WTC11 (cell line): Measurements from ENCODE around the gene GTSE1. TPM values are rescaled to one million over a fixed set of nuclear protein-coding genes. Genes with fewer than 3 reads are reported as not detected.

Source experiments
- ATAC-seq: fragments of 200-7000 bp; cut with Tn5 transposase; 2 replicates; pipeline ENCODE4 v1.10.0; 2021; ENCODE audit warnings: mild to moderate bottlenecking, moderate library complexity
- CTCF ChIA-PET: fragments of 300-600 bp; sonication (Branson Sonifier 250); formaldehyde crosslinking; loops from one replicate; lab custom pipeline; 2021; ENCODE audit warnings: antibody characterized with exemption; lab: Charles Lee
- POLR2A ChIA-PET: fragments of 350-600 bp; sonication (Branson Sonifier 250); formaldehyde crosslinking; loops from one replicate; lab custom pipeline; 2021; ENCODE audit warnings: antibody characterized with exemption; lab: Charles Lee
- DNase-seq: peaks from one replicate; pipeline ENCODE4 v3.0.0; 2021; ENCODE audit warnings: low spot score
- H3K27ac Mint-ChIP-seq: 2 replicates; pipeline ENCODE4 v1.8.0; 2021; ENCODE audit warnings: mixed read lengths
- H3K27me3 Mint-ChIP-seq: 2 replicates; pipeline ENCODE4 v1.8.0; 2021; ENCODE audit warnings: low read depth, mild to moderate bottlenecking, moderate library complexity, mixed read lengths
- H3K36me3 Mint-ChIP-seq: 2 replicates; pipeline ENCODE4 v1.8.0; 2021; ENCODE audit warnings: mixed read lengths
- H3K4me1 Mint-ChIP-seq: 2 replicates; pipeline ENCODE4 v1.8.0; 2022; ENCODE audit warnings: mixed read lengths
- H3K4me3 Mint-ChIP-seq: 2 replicates; pipeline ENCODE4 v1.8.0; 2021; ENCODE audit warnings: mild to moderate bottlenecking, moderate library complexity, mixed read lengths
- H3K9me3 Mint-ChIP-seq: 2 replicates; pipeline ENCODE4 v1.8.0; 2021; ENCODE audit warnings: mixed read lengths
- ELF4 ChIP-seq: sonication (generic); formaldehyde crosslinking; IDR thresholded peaks from 2 replicates; pipeline ENCODE4 v1.8.1; 2022; ENCODE audit warnings: low read depth, mild to moderate bottlenecking, moderate library complexity, missing genetic modification reagents
- GRHL2 ChIP-seq: fragments of 250-450 bp; sonication (Bioruptor Pico); IDR thresholded peaks from 2 replicates; pipeline ENCODE4 v1.8.0; 2022; ENCODE audit warnings: mild to moderate bottlenecking, moderate library complexity; ENCODE audit not compliant: insufficient replicate concordance, severe bottlenecking
- IRF2 ChIP-seq: sonication (generic); formaldehyde crosslinking; IDR thresholded peaks from 2 replicates; pipeline ENCODE4 v1.8.0; 2022; ENCODE audit warnings: low read depth, missing genetic modification reagents, borderline replicate concordance
- NFE2L1 ChIP-seq: sonication (generic); formaldehyde crosslinking; IDR thresholded peaks from 2 replicates; pipeline ENCODE4 v1.8.1; 2023; ENCODE audit warnings: missing genetic modification reagents
- NR2C2 ChIP-seq: sonication (generic); formaldehyde crosslinking; IDR thresholded peaks from 2 replicates; pipeline ENCODE4 v1.8.0; 2022; ENCODE audit warnings: mild to moderate bottlenecking, missing genetic modification reagents
- RORB ChIP-seq: fragments of 250-450 bp; sonication (Bioruptor Pico); IDR thresholded peaks from 2 replicates; pipeline ENCODE4 v1.9.0; 2021; ENCODE audit warnings: mild to moderate bottlenecking
- SP1 ChIP-seq: sonication (generic); formaldehyde crosslinking; conservative IDR thresholded peaks from 2 replicates; pipeline ENCODE4 v1.8.1; 2022; ENCODE audit warnings: missing genetic modification reagents
- TEAD1 ChIP-seq: sonication (generic); formaldehyde crosslinking; IDR thresholded peaks from 2 replicates; pipeline ENCODE4 v1.8.0; 2022; ENCODE audit warnings: mild to moderate bottlenecking, missing genetic modification reagents
- ZNF121 ChIP-seq: sonication (generic); formaldehyde crosslinking; IDR thresholded peaks from 2 replicates; pipeline ENCODE4 v1.8.0; 2023; ENCODE audit warnings: missing genetic modification reagents
- ZNF416 ChIP-seq: fragments of 250-450 bp; sonication (Bioruptor Pico); IDR thresholded peaks from 2 replicates; pipeline ENCODE4 v1.9.0; 2021; ENCODE audit warnings: mild to moderate bottlenecking, inconsistent platforms
- ZNF423 ChIP-seq: fragments of 250-450 bp; sonication (Bioruptor Pico); IDR thresholded peaks from 2 replicates; pipeline ENCODE4 v2.1.2; 2022; ENCODE audit warnings: mild to moderate bottlenecking, moderate library complexity
- total RNA-seq: library from RNA; stranded (reverse); gene quantifications from 3 replicates; pipeline ENCODE4 v1.2.3, GENCODE V29; 2021
- TF ChIP-seq, protein P1 (sequence below): sonication (generic); formaldehyde crosslinking; IDR thresholded peaks from 2 replicates; pipeline ENCODE4 v1.8.0; 2023; ENCODE audit warnings: mild to moderate bottlenecking, missing genetic modification reagents
- TF ChIP-seq, protein P2 (sequence below): sonication (generic); formaldehyde crosslinking; IDR thresholded peaks from 2 replicates; pipeline ENCODE4 v1.8.1; 2023; ENCODE audit warnings: mild to moderate bottlenecking, missing genetic modification reagents
- TF ChIP-seq, protein P3 (sequence below): sonication (generic); formaldehyde crosslinking; IDR thresholded peaks from 2 replicates; pipeline ENCODE4 v1.8.0; 2022; ENCODE audit warnings: mild to moderate bottlenecking, missing genetic modification reagents
- TF ChIP-seq, protein P4 (sequence below): sonication (generic); formaldehyde crosslinking; IDR thresholded peaks from 2 replicates; pipeline ENCODE4 v1.8.0; 2022; ENCODE audit warnings: mild to moderate bottlenecking, missing genetic modification reagents
- TF ChIP-seq, protein P5 (sequence below): sonication (generic); formaldehyde crosslinking; IDR thresholded peaks from 2 replicates; pipeline ENCODE4 v1.8.0; 2022; ENCODE audit warnings: mild to moderate bottlenecking, missing genetic modification reagents
- TF ChIP-seq, protein P6 (sequence below): sonication (generic); formaldehyde crosslinking; IDR thresholded peaks from 2 replicates; pipeline ENCODE4 v1.8.1; 2022; ENCODE audit warnings: mild to moderate bottlenecking, moderate library complexity, missing genetic modification reagents
- TF ChIP-seq, protein P7 (sequence below): sonication (generic); formaldehyde crosslinking; IDR thresholded peaks from 2 replicates; pipeline ENCODE4 v1.8.1; 2022; ENCODE audit warnings: missing genetic modification reagents, borderline replicate concordance
- TF ChIP-seq, protein P8 (sequence below): fragments of 200-600 bp; IDR thresholded peaks from 2 replicates; pipeline ENCODE4 v1.8.0; 2022; ENCODE audit warnings: antibody characterized with exemption
- TF ChIP-seq, protein P9 (sequence below): sonication (generic); formaldehyde crosslinking; conservative IDR thresholded peaks from 2 replicates; pipeline ENCODE4 v1.8.1; 2023; ENCODE audit warnings: mild to moderate bottlenecking, low read depth, missing genetic modification reagents, moderate library complexity

GTSE1 gene
- total RNA-seq, 1 experiment from 2014 or later: 56.1 TPM

DNA sequence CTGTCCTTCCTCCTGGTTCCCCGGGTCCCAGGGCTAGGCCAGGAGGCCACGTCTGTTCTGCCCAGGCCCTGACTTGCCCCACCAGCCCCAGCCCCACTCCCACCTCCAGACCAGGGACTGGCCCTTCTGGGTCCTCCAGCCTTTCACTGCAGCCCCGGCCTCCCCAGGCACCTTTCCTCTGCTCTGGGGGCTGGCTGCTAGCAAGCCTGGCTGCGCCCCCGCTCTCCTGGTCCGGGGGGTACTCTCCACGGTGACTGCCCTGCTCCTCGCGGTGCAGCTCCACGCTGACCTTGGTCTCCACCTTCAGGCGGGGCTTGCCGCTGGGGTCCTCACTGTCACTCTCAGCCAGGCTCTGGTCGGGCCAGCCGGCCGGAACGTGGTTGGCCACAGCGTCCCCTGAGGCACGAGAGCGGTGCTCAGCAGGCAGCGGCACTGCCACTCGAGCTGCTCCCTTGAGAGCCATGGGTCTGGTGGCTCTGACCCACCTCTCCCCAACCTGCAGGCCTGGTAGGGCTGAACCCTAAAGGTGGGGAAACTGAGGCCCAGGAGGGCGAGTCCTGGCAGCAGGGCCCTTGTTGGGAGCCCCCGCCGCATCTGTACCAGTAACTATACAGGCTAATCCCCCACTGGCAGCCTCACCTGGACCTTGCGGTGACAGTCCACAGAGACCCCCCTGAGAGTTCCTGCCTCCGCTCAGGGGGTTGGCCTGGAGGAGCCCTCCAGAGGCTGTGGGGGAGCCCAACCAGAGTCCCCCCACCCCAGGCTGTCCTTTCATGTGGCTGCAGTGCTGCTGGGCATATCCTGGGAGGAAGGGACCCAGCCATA is 67.9 kb downstream of the GTSE1 start (continued):
- TF ChIP-seq, protein P1, sequence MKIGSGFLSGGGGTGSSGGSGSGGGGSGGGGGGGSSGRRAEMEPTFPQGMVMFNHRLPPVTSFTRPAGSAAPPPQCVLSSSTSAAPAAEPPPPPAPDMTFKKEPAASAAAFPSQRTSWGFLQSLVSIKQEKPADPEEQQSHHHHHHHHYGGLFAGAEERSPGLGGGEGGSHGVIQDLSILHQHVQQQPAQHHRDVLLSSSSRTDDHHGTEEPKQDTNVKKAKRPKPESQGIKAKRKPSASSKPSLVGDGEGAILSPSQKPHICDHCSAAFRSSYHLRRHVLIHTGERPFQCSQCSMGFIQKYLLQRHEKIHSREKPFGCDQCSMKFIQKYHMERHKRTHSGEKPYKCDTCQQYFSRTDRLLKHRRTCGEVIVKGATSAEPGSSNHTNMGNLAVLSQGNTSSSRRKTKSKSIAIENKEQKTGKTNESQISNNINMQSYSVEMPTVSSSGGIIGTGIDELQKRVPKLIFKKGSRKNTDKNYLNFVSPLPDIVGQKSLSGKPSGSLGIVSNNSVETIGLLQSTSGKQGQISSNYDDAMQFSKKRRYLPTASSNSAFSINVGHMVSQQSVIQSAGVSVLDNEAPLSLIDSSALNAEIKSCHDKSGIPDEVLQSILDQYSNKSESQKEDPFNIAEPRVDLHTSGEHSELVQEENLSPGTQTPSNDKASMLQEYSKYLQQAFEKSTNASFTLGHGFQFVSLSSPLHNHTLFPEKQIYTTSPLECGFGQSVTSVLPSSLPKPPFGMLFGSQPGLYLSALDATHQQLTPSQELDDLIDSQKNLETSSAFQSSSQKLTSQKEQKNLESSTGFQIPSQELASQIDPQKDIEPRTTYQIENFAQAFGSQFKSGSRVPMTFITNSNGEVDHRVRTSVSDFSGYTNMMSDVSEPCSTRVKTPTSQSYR: no peak
- TF ChIP-seq, protein P2, sequence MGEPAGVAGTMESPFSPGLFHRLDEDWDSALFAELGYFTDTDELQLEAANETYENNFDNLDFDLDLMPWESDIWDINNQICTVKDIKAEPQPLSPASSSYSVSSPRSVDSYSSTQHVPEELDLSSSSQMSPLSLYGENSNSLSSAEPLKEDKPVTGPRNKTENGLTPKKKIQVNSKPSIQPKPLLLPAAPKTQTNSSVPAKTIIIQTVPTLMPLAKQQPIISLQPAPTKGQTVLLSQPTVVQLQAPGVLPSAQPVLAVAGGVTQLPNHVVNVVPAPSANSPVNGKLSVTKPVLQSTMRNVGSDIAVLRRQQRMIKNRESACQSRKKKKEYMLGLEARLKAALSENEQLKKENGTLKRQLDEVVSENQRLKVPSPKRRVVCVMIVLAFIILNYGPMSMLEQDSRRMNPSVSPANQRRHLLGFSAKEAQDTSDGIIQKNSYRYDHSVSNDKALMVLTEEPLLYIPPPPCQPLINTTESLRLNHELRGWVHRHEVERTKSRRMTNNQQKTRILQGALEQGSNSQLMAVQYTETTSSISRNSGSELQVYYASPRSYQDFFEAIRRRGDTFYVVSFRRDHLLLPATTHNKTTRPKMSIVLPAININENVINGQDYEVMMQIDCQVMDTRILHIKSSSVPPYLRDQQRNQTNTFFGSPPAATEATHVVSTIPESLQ (CRISPR knock-in tag): no peak
- TF ChIP-seq, protein P3, sequence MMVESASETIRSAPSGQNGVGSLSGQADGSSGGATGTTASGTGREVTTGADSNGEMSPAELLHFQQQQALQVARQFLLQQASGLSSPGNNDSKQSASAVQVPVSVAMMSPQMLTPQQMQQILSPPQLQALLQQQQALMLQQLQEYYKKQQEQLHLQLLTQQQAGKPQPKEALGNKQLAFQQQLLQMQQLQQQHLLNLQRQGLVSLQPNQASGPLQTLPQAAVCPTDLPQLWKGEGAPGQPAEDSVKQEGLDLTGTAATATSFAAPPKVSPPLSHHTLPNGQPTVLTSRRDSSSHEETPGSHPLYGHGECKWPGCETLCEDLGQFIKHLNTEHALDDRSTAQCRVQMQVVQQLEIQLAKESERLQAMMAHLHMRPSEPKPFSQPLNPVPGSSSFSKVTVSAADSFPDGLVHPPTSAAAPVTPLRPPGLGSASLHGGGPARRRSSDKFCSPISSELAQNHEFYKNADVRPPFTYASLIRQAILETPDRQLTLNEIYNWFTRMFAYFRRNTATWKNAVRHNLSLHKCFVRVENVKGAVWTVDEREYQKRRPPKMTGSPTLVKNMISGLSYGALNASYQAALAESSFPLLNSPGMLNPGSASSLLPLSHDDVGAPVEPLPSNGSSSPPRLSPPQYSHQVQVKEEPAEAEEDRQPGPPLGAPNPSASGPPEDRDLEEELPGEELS (CRISPR knock-in tag): no peak
- TF ChIP-seq, protein P4, sequence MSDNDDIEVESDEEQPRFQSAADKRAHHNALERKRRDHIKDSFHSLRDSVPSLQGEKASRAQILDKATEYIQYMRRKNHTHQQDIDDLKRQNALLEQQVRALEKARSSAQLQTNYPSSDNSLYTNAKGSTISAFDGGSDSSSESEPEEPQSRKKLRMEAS (CRISPR knock-in tag): no peak
- TF ChIP-seq ZNF416 (CRISPR knock-in tag) (no peak), ZNF423 (CRISPR knock-in tag) (no peak), SP1 (CRISPR knock-in tag) (no peak), RORB (CRISPR knock-in tag) (no peak), NFE2L1 (no peak), NR2C2 (no peak), TEAD1 (CRISPR knock-in tag) (no peak)

DNA sequence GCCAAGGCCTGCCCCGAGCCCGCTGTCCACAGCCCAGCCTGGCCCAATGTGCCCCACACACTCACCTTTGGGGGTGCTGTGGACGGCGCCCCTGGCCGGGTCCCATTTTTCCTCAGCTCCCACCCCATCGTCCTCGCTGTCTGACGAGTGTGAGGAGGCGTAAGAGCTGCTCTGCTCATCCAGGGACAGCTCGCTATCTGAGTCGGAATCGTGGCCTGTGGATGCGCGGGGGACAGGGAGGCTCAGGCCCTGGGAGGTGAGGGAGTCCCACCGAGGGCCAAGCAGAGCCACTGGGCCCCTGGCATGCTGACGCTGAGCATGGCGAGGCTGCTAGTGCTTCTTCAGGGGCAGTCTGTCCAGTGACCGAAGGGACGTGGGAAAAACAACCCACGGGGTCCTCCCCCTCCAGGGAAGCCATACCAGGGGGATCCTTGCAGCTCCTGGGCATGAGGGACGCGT is 68.5 kb downstream of the GTSE1 start:
- ATAC-seq (no peak), DNase-seq (no peak)
- H3K9me3 Mint-ChIP-seq: peaks cover 5% of the 10 kb centered on the region; the same call in 1 of the 2 replicates
- H3K4me3 Mint-ChIP-seq: no peak overlapping the region
- ChIA-PET POLR2A (no interaction called here), CTCF (interaction anchor here (2.1 to 3.2 kb wide), 2 partner anchors 9 to 177 kb away, joined by 8 to 34 read pairs; no protein-coding TSS in a partner anchor)
- H3K27ac Mint-ChIP-seq: no peak overlapping the region
- no peaks in the 10 kb centered on the region for H3K27me3 Mint-ChIP-seq
- H3K4me1 Mint-ChIP-seq: peaks cover 6% of the 10 kb centered on the region; the same call in 1 of the 2 replicates
- peaks cover 10% of the 10 kb centered on the region for H3K36me3 Mint-ChIP-seq
- TF ChIP-seq, protein P5, sequence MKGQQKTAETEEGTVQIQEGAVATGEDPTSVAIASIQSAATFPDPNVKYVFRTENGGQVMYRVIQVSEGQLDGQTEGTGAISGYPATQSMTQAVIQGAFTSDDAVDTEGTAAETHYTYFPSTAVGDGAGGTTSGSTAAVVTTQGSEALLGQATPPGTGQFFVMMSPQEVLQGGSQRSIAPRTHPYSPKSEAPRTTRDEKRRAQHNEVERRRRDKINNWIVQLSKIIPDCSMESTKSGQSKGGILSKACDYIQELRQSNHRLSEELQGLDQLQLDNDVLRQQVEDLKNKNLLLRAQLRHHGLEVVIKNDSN (CRISPR knock-in tag): no peak
- TF ChIP-seq ZNF423 (CRISPR knock-in tag) (no peak), ELF4 (no peak), ZNF121 (CRISPR knock-in tag) (no peak), IRF2 (CRISPR knock-in tag) (no peak), GRHL2 (no peak), RORB (CRISPR knock-in tag) (no peak), NR2C2 (no peak)
- TF ChIP-seq, protein P6, sequence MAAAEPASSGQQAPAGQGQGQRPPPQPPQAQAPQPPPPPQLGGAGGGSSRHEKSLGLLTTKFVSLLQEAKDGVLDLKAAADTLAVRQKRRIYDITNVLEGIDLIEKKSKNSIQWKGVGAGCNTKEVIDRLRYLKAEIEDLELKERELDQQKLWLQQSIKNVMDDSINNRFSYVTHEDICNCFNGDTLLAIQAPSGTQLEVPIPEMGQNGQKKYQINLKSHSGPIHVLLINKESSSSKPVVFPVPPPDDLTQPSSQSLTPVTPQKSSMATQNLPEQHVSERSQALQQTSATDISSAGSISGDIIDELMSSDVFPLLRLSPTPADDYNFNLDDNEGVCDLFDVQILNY (CRISPR knock-in tag): no peak
- TF ChIP-seq, protein P7, sequence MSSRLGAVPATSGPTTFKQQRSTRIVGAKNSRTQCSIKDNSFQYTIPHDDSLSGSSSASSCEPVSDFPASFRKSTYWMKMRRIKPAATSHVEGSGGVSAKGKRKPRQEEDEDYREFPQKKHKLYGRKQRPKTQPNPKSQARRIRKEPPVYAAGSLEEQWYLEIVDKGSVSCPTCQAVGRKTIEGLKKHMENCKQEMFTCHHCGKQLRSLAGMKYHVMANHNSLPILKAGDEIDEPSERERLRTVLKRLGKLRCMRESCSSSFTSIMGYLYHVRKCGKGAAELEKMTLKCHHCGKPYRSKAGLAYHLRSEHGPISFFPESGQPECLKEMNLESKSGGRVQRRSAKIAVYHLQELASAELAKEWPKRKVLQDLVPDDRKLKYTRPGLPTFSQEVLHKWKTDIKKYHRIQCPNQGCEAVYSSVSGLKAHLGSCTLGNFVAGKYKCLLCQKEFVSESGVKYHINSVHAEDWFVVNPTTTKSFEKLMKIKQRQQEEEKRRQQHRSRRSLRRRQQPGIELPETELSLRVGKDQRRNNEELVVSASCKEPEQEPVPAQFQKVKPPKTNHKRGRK (CRISPR knock-in tag): no peak
- TF ChIP-seq, protein P8, sequence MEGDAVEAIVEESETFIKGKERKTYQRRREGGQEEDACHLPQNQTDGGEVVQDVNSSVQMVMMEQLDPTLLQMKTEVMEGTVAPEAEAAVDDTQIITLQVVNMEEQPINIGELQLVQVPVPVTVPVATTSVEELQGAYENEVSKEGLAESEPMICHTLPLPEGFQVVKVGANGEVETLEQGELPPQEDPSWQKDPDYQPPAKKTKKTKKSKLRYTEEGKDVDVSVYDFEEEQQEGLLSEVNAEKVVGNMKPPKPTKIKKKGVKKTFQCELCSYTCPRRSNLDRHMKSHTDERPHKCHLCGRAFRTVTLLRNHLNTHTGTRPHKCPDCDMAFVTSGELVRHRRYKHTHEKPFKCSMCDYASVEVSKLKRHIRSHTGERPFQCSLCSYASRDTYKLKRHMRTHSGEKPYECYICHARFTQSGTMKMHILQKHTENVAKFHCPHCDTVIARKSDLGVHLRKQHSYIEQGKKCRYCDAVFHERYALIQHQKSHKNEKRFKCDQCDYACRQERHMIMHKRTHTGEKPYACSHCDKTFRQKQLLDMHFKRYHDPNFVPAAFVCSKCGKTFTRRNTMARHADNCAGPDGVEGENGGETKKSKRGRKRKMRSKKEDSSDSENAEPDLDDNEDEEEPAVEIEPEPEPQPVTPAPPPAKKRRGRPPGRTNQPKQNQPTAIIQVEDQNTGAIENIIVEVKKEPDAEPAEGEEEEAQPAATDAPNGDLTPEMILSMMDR: no peak
- TF ChIP-seq, protein P9, sequence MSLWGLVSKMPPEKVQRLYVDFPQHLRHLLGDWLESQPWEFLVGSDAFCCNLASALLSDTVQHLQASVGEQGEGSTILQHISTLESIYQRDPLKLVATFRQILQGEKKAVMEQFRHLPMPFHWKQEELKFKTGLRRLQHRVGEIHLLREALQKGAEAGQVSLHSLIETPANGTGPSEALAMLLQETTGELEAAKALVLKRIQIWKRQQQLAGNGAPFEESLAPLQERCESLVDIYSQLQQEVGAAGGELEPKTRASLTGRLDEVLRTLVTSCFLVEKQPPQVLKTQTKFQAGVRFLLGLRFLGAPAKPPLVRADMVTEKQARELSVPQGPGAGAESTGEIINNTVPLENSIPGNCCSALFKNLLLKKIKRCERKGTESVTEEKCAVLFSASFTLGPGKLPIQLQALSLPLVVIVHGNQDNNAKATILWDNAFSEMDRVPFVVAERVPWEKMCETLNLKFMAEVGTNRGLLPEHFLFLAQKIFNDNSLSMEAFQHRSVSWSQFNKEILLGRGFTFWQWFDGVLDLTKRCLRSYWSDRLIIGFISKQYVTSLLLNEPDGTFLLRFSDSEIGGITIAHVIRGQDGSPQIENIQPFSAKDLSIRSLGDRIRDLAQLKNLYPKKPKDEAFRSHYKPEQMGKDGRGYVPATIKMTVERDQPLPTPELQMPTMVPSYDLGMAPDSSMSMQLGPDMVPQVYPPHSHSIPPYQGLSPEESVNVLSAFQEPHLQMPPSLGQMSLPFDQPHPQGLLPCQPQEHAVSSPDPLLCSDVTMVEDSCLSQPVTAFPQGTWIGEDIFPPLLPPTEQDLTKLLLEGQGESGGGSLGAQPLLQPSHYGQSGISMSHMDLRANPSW (CRISPR knock-in tag): no peak
